GM12878 (cell line): Measurements from ENCODE around the gene VIPR2. TPM values are rescaled to one million over a fixed set of nuclear protein-coding genes. Genes with fewer than 3 reads are reported as not detected.

ENCODE experiments used
- ATAC-seq: fragments of 200-7000 bp; cut with Tn5 transposase; 3 replicates; pipeline ENCODE4 v1.9.1; 2020; ENCODE audit warnings: mild to moderate bottlenecking, moderate library complexity
- BruUV-seq: library from RNA; stranded (reverse); fragments of 400-500 nt; replicated peaks from 2 replicates; lab custom pipeline; 2021; lab: Mats Ljungman, UMichigan
- CTCF ChIA-PET: fragments of 300-600 bp; sonication (Branson Sonifier 250); formaldehyde crosslinking; extraction: SDS; loops from one replicate; lab custom pipeline; 2021; ENCODE audit warnings: inconsistent platforms; lab: Yijun Ruan, JAX
- POLR2A ChIA-PET: fragments of 350-600 bp; formaldehyde crosslinking; extraction: SDS; loops from one replicate; lab custom pipeline; 2021; ENCODE audit warnings: inconsistent platforms; lab: Charles Lee
- RAD21 ChIA-PET: fragments of 300-600 bp; sonication (Branson Sonifier 250); formaldehyde crosslinking; loops from one replicate; lab custom pipeline; 2023; ENCODE audit warnings: antibody characterized with exemption; ENCODE audit not compliant: unreplicated experiment; lab: Charles Lee
- SMC1A ChIA-PET: fragments of 300-600 bp; sonication (Branson Sonifier 250); formaldehyde crosslinking; loops from one replicate; lab custom pipeline; 2023; ENCODE audit not compliant: unreplicated experiment, uncharacterized antibody; lab: Charles Lee
- DNase-seq: peaks from one replicate; pipeline ENCODE4 v3.0.0-alpha.2; 2011; ENCODE audit warnings: low read depth, low spot score
- FAIRE-seq: peaks from 3 replicates; lab custom pipeline; 2011; peaks lifted over from hg19 to GRCh38; lab: Jason Lieb, UNC
- H2AFZ ChIP-seq: 2 replicates; pipeline ENCODE4 v1.6.0; 2011; ENCODE audit warnings: low read depth, low read length, control low read depth; ENCODE audit not compliant: control insufficient read depth
- H3K27ac ChIP-seq: 2 replicates; pipeline ENCODE4 v1.5.1; 2011; ENCODE audit warnings: control low read depth; ENCODE audit not compliant: control insufficient read depth, insufficient read depth
- H3K27me3 ChIP-seq, 2 experiments: replicated peaks in 1 of 2; 2 replicates each; pipeline versions ENCODE4 v1.6.0 to v1.6.1; 2011; ENCODE audit warnings: low read length in 1 of 2; ENCODE audit not compliant: control insufficient read depth in 2 of 2, insufficient read depth in 2 of 2
- H3K36me3 ChIP-seq, 2 experiments: 2 replicates each; pipeline ENCODE4 v1.5.1; 2011; ENCODE audit warnings: low read length in 1 of 2; ENCODE audit not compliant: control insufficient read depth in 2 of 2, insufficient read depth in 2 of 2
- H3K4me1 ChIP-seq: 2 replicates; pipeline ENCODE4 v1.6.1; 2011; ENCODE audit warnings: mild to moderate bottlenecking, low read length, moderate library complexity, mixed read lengths; ENCODE audit not compliant: control insufficient read depth, insufficient read depth
- H3K4me2 ChIP-seq: 2 replicates; pipeline ENCODE4 v1.6.0; 2011; ENCODE audit warnings: control low read depth; ENCODE audit not compliant: control insufficient read depth, insufficient read depth
- H3K4me3 ChIP-seq: fragments of 200-600 bp; sonication (generic); 2 replicates; pipeline ENCODE4 v1.5.1; 2016
- H3K79me2 ChIP-seq: 2 replicates; pipeline ENCODE4 v1.6.0; 2011; ENCODE audit warnings: low read length; ENCODE audit not compliant: control insufficient read depth, insufficient read depth
- H3K9ac ChIP-seq: 2 replicates; pipeline ENCODE4 v1.8.0; 2011; ENCODE audit warnings: low read length, control low read depth, mixed read lengths; ENCODE audit not compliant: control insufficient read depth, insufficient read depth
- H3K9me3 ChIP-seq: replicated peaks from 3 replicates; pipeline ENCODE4 v1.5.1; 2011; ENCODE audit warnings: mild to moderate bottlenecking, low read length; ENCODE audit not compliant: control insufficient read depth, insufficient read depth
- H4K20me1 ChIP-seq: 2 replicates; pipeline ENCODE4 v1.6.0; 2011; ENCODE audit not compliant: control insufficient read depth, insufficient read depth
- CHD4 ChIP-seq: fragments of 200-600 bp; sonication (generic); IDR thresholded peaks from 2 replicates; pipeline ENCODE4 v1.6.1; 2016; ENCODE audit warnings: mild to moderate bottlenecking
- DPF2 ChIP-seq: fragments of 450-650 bp; IDR thresholded peaks from 2 replicates; pipeline ENCODE4 v1.6.1; 2017; ENCODE audit warnings: mild to moderate bottlenecking
- EED ChIP-seq: sonication (generic); IDR thresholded peaks from 2 replicates; pipeline ENCODE4 v1.6.1; 2016; ENCODE audit warnings: antibody characterized with exemption, low read depth
- FOS ChIP-seq: IDR thresholded peaks from 3 replicates; pipeline ENCODE4 v1.6.1; 2011; ENCODE audit warnings: borderline replicate concordance; ENCODE audit not compliant: insufficient read length; ENCODE audit errors: extremely low read depth
- HDAC6 ChIP-seq: fragments of 200-600 bp; sonication (generic); IDR thresholded peaks from one replicate; pipeline ENCODE4 v1.8.0; 2017; ENCODE audit warnings: antibody characterized with exemption; ENCODE audit not compliant: unreplicated experiment
- JUNB ChIP-seq: IDR thresholded peaks from 2 replicates; pipeline ENCODE4 v1.6.1; 2016; ENCODE audit warnings: antibody characterized with exemption, mild to moderate bottlenecking
- LARP7 ChIP-seq: fragments of 450-650 bp; IDR thresholded peaks from 2 replicates; pipeline ENCODE4 v1.6.1; 2017; ENCODE audit warnings: mild to moderate bottlenecking
- NR2C1 ChIP-seq: fragments of 450-650 bp; IDR thresholded peaks from 2 replicates; pipeline ENCODE4 v1.6.1; 2017; ENCODE audit warnings: antibody characterized with exemption, mild to moderate bottlenecking, moderate library complexity
- POLR2AphosphoS2 ChIP-seq: IDR thresholded peaks from 2 replicates; pipeline ENCODE4 v1.6.1; 2011; ENCODE audit warnings: low read depth, mild to moderate bottlenecking, low read length, improper control_type of control experiment, moderate library complexity
- SIN3A ChIP-seq: IDR thresholded peaks from 2 replicates; pipeline ENCODE4 v1.6.1; 2012; ENCODE audit warnings: low read depth, low read length, improper control_type of control experiment
- STAT1 ChIP-seq: fragments of 450-650 bp; conservative IDR thresholded peaks from 2 replicates; pipeline ENCODE4 v1.6.1; 2014; ENCODE audit warnings: antibody characterized with exemption, mild to moderate bottlenecking
- TARDBP ChIP-seq: IDR thresholded peaks from 2 replicates; pipeline ENCODE4 v1.6.1; 2016; ENCODE audit warnings: borderline replicate concordance
- ZNF207 ChIP-seq: fragments of 450-650 bp; IDR thresholded peaks from 2 replicates; pipeline ENCODE4 v1.6.1; 2014; ENCODE audit warnings: antibody characterized with exemption, mild to moderate bottlenecking, borderline replicate concordance
- WGBS: methylation state at CpG from one replicate; pipeline ENCODE4 v1.1.6; 2016; ENCODE audit warnings: low lambda C conversion rate; ENCODE audit not compliant: insufficient replicate concordance, insufficient coverage; ENCODE audit errors: missing lambda C conversion rate; 5-methylcytosine and 5-hydroxymethylcytosine counted together
- in situ Hi-C: fragments of 300-500 bp; cut with MboI; formaldehyde crosslinking; loops from 9 replicates; pipeline ENCODE4 v1.14.3; 2018; ENCODE audit warnings: mixed read lengths
- intact Hi-C: fragments of 100-400 bp; cut with micrococcal nuclease; formaldehyde crosslinking; loops from one replicate; pipeline ENCODE4 v1.14.2; 2022; ENCODE audit not compliant: unreplicated experiment
- polyA plus RNA-seq, 11 experiments: library from polyadenylated mRNA; depleted of rRNA in 4 of 11; unstranded in 6 of 11; stranded (reverse) in 5 of 11; fragments of >200 nt; fragmentation: Nextera tagmentation in 4 of 11; fragmentation: Illumina TruSeq in 1 of 11; extraction: Ambion mirVana in 4 of 11; extraction: Trizol in 1 of 11; gene quantifications; 1 replicate in 1 of 11; 2 replicates in 10 of 11; pipeline versions ENCODE4 v1.2.1 to v1.2.3, GENCODE V29; 2011 to 2016; ENCODE audit warnings: inconsistent platforms in 2 of 11, missing spikeins in 2 of 11, low read depth in 1 of 11
- total RNA-seq, 4 experiments: library from RNA; depleted of rRNA in 3 of 4; stranded (reverse); fragments of >200 nt in 3 of 4; fragmentation: Illumina TruSeq in 1 of 4; extraction: Trizol in 1 of 4; gene quantifications; 2 replicates each; pipeline versions ENCODE4 v1.2.1 to v1.2.3, GENCODE V29; 2013 to 2021

The VIPR2 gene
- total and polyA plus RNA-seq, 10 of the 15 experiments (the other 5 are each of a cell fraction or from before 2014, with no cell fraction given): not detected

GRCh38 chr7:159017741-159018140 lies 126.9 kb downstream of the VIPR2 start:
- ChIA-PET CTCF (no interaction called here), SMC1A (no interaction called here), POLR2A (no interaction called here), RAD21 (no interaction called here)
- no peaks in the 10 kb centered on the region for H3K36me3 ChIP-seq
- in situ Hi-C loops: no loop called here
- no peaks in the 10 kb centered on the region for H3K27me3 ChIP-seq
- no peak overlapping the region for H3K4me3 ChIP-seq
- no peaks in the 10 kb centered on the region for H3K4me1 ChIP-seq
- no peaks in the 10 kb centered on the region; the same call in 2 of the 3 replicates for H3K9me3 ChIP-seq
- no peak overlapping the region for H3K4me2 ChIP-seq
- no peak overlapping the region for H3K27ac ChIP-seq
- no peak for FAIRE-seq
- no peak overlapping the region for H3K9ac ChIP-seq
- 10% methylated on average over 3 of the region's 3 CpGs for WGBS
- TF ChIP-seq DPF2: no peak
- TF ChIP-seq NR2C1: no peak
- no peak for TF ChIP-seq EED
- no peak for TF ChIP-seq FOS
- TF ChIP-seq SIN3A: no peak
- no peak for TF ChIP-seq POLR2AphosphoS2
- no peak for TF ChIP-seq ZNF207
- TF ChIP-seq LARP7: no peak
- TF ChIP-seq TARDBP: no peak
- TF ChIP-seq JUNB: no peak
- no peak for TF ChIP-seq STAT1
- TF ChIP-seq CHD4: no peak
- no peak for TF ChIP-seq HDAC6
- intact Hi-C loops: no loop called here
- BruUV-seq: no TSS peak
- H2AFZ ChIP-seq: no peak overlapping the region
- DNase-seq: no peak
- H4K20me1 ChIP-seq: no peaks in the 10 kb centered on the region
- H3K79me2 ChIP-seq: no peaks in the 10 kb centered on the region
- ATAC-seq: no peak
